Mammary epithelial cell (primary cell): Measurements from ENCODE around the gene ELP5.

Experiments
- CTCF ChIP-seq, 2 donors: IDR thresholded peaks in 1 of 2; conservative IDR thresholded peaks in 1 of 2; 2 replicates each; pipeline ENCODE4 v1.5.1; 2011 to 2012; ENCODE audit warnings: inconsistent platforms in 2 of 2, low read length in 2 of 2, mild to moderate bottlenecking in 2 of 2, control low read depth in 1 of 2, low read depth in 1 of 2; ENCODE audit not compliant: insufficient read depth in 1 of 2; ENCODE audit errors: extremely low read depth in 1 of 2
- EZH2 ChIP-seq: IDR thresholded peaks from 2 replicates; pipeline ENCODE4 v1.6.1; 2012; ENCODE audit warnings: low read length, inconsistent platforms, borderline replicate concordance

- TF ChIP-seq CTCF (conservative IDR thresholded peaks at IDR 0.05 in 1 of 2, IDR thresholded peaks at IDR 0.05 in 1 of 2; ENCODE audit: extremely low read depth in 1 of 2, insufficient read depth in 1 of 2, low read depth in 1 of 2, low read length in 2 of 2) (peak; percentile 95 to 97), EZH2 (peak; percentile 29)
Observed at GRCh38 chr17:7280519-7281073, 28.6 kb downstream of the ELP5 start.
